GM21360 (cell line): ENCODE results near the gene NDUFA8.

Source experiments
- ATAC-seq: cut with Tn5 transposase; IDR thresholded peaks from one replicate; pipeline ENCODE4 v1.9.1; 2021; ENCODE audit warnings: mild to moderate bottlenecking, moderate library complexity; ENCODE audit not compliant: unreplicated experiment

Gene NDUFA8

DNA sequence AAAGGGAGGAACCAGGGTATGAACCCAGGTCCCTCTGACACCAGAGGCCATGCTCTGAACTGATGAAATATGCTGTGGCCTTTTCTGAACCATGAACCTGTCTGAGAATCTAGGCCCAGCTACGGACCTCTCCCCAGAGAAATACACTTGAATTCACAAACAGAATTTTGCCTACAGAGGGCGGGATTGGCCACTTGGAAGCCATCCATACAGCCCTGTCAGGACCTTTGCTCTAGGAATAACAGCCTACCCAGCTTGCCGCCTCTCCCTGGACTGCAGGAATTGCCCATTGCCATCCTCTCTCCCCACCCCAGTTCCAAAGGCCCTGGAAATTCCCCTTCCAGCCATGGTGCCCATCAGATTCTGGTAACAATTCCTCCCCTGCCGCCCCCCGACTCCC lies 26.7 kb upstream of the NDUFA8 start:
- ATAC-seq = no peak

DNA sequence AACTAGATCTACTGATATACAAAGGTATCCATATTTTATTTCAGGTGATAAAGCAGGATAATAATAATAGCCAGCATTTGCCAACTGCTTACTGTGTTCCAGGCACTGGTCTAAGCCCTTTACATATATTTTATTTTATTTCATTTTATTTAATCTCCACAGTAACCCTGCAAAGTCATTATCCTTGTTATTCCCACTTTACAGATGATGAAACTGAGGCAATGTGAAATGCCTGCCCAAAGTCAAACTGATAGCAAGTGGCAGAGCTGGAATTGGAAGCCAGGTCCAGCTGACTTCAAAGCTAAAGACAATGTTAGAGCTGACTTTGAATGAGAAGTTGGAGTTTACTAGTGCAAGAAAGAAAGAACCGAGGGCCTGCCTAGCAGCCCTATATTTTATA lies 25.0 kb upstream of the NDUFA8 start:
- no peak for ATAC-seq

DNA sequence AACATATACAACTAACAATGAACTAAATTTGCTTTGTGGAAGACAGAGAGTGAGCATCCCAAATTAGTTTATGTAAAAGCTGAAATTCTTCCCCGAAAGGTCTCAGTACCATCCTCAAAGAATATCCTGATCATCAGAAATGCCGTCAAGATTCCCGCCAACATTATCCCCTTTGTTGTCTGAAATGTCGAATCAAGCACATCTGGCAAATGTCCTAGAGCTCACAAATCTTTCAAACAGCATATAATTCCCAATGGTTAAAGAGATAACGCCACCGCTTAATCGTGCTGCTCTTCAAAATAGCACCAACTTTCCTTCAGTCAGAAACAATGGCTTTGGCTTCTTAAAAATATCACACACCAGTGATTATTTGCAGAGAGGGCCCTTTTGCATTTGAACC lies 23.9 kb upstream of the NDUFA8 start:
- ATAC-seq = no peak

DNA sequence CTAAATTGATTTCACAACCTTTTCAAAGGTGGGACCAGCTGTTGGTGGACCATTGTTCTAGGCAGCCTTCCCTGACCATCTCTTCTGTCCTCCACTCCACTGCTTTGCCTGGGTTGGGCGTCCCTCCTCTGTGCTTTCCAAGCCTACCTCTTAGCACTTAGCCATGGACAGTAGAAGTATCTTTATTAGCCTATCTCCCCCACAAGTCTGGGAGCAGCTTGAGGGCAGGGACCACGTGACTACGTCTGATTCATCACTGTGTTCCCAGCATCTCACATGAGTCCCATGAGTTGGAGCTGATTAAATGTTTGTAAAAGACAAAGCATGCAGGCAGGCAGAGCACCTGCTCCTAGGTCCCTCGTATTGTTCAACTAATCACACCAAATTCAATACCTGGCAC lies 21.1 kb upstream of the NDUFA8 start:
- no peak for ATAC-seq

DNA sequence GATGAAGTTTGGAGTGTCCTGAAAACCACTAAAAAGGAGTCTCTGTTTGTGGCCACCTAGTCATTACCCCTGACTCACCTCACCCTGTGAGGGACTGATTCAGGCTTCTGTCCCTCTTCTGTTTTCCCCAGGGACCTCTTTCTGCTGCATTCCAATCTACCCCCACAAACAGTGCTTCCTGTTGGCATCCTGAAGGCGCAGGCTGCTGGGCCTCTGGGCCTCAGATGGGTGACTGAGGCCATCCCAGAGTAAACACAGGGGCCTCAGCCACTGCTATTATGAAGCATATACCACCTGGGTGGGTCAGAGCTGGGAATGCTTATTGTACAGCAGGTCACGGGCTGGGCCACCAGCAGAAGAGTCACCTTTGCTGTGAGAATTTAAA lies 20.1 kb upstream of the NDUFA8 start:
- no peak for ATAC-seq

DNA sequence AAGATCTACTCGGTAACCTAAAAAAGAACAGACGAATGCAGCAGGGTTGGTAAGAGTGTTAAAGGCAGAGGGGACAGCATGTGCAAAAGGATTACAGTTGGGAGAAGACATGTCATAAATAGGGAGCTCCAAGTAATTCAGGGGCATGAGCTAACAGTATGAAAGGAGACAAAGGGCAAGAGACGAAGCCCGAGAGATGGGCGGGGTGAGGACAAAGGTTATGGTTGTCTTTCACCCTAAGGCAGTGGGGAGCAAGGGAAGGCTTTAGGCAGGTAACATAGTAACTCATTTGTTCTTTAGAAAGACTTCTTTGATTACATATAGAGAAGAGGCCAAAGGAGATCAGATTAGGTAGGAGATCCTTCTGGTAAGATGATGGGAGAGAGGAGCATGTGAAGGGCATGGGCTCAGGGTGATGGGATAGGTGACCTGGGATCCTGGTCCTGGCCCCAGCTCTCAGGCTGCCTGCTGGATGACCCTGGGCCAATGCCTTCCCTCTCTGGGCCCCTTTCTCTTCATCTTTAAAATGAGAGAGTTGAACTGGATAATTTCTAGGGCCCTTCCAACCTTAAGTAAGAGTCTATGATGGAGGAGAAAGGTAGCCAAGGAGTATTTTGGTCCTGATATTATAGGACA lies 19.6 kb upstream of the NDUFA8 start:
- ATAC-seq = no peak

DNA sequence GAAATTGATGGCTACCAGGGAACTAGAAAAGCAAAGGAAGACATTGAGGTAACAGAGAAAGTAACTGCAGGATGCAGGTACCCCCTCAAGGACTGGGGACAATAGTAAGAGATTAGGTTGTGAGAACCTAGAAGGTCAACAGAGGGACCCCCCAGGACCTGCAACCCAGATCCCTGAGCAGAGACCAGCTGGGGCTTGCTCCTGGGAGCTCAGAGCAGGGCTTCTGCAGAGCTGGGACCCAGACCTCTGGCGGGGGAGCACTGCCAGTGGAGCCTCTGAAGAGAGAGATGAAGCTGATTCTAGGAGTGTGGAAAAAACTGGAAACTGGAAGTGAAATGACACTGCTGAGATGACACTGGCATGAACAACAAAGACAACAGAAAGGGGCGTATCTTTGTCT lies 17.3 kb upstream of the NDUFA8 start:
- ATAC-seq = no peak

DNA sequence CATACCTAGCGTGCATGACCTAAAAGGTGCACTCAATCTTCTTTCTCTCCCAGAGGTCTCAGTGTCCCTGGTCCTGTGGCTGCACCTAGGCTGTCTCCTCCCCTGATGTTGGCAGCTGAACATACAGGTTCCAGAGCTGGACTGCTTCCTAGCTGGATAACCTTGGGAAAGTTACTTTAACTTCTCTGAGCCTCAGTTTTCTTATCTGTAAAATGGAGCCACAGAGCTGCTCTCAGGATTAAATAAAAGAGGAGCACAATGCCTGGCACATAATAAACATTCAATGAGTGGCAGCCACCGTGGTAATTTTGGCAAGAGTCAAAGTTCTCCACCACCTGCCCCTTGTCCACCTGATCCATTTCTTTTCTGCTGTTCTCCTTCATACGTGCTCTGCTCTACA lies 14.1 kb upstream of the NDUFA8 start:
- ATAC-seq = no peak

DNA sequence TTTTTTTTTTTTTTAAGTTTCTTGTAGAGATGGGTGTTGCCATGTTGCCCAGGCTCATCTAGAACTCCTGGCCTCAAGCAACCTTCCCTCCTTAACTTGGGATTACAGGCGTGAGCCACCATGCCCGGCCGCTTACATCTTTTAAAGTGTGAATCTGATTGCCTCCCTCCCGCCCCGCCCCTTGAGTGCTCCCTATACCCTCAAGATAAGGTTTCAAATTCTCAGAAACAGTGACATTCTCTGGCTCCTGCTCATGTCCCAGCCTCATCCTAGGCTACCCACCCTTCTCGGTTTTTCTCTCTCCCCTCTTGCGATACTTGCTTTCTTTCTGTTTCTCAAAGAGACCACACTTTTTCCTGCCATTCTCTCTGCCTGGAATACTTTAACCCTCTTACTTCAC lies 12.6 kb upstream of the NDUFA8 start:
- ATAC-seq = no peak

DNA sequence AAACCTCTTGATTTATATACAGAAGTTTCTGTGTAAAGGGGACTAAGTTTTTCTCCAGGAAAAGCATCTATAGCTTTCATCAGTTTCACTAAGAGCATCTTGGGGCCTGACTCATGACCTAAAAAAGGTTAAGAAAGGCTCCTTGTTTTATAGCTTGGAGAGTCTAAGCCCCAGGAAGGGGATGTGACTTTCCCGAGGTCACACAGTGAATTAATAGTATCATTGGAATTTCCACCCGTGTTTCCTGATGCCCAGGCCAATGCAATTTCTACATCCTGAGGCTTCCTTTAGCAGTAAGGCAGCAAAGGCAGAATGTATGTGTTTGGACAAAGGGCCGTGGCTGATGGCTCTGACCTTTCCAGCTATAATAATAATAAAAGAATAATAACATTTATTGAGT lies 8.8 kb upstream of the NDUFA8 start:
- no peak for ATAC-seq

DNA sequence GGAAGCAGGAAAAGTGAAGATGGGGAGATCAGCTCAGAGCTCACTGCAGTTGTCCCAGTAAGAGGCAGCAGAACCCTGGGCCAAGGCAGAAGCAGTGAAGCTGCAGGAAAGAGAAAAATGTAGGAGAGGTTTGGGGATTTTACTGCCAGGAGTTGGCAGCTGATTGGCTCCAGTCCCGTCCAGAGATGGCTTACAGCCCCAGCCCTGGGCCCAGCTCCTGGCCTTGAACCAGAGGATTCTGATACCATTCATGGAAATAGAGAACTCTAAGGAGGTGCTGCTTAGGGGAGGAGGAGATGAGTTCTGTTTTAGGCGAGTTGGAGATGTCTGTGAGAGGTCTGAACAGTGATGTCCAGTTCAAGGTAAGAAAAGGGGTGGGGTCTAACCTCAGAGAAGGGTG lies 4.7 kb upstream of the NDUFA8 start:
- no peak for ATAC-seq

DNA sequence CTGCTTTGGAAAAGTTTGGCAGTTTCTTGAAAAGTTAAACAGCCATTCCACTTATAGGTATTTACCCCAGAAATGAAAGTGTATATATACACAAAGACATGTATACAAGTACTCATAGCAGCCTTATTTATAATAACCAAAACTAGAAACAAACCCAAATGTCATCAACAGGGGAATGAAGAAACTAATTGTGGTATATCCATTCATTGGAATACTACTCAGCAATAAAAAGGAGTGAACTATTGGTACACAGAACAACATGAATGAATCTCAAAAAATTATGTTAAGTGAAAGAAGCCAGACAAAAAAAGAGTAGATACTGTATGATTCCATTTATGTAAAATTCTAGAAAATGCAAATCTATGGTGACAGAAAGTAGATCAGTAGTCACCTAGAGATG lies 2.8 kb upstream of the NDUFA8 start:
- ATAC-seq = no peak

DNA sequence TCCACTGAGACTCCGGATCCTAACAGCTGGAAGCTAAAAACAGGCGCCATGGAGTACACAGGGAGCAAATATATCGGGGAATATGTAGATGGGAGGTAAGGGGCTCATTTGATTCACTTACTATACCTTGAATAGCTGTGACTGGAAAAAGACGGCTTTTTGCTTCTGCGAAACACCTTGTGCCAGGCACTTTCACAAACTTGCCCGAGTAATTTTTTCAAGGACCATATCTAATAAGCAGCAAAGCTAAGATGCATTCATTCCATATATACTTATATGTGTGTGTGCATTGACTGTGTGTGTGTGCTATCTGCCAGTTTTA lies 307 bp upstream of the NDUFA8 start:
- ATAC-seq = no peak

DNA sequence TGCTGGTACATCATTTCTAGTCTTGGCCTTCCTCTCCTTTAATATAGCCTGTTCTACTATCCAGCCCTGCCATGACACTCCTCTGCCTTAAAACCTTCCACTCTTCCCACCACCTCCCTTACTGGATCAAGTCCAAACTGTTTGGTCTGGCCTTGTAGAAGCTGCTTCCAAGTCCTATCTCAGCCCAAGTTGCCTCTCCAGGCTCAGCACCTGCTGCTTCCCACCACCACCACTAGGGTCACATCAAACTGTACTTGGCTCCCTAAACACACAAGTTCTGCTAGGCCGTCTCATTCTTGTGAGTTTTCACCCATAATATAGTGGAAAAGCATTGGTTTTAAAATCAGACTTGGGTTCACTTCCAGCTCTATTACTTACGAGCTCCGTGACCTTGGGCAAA lies 1.4 kb downstream of the NDUFA8 start:
- no peak for ATAC-seq

DNA sequence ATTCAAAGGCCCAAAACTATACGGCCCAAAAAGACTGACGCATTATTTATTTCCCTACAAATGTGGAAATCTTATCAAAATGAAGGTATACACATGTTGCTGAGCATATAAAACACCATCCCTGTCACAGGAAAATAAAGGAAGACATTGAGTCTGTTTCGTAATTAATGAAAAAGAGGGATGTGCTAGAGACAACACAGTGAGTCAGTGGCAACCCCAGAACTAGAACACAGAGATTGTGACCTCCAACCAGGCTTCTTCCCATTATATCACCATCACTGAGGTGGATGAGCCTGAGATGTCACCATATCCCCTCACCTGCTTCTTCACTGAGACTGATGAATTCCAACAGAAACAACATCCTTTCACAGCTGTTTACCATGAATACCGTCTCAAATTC lies 3.8 kb downstream of the NDUFA8 start:
- no peak for ATAC-seq

DNA sequence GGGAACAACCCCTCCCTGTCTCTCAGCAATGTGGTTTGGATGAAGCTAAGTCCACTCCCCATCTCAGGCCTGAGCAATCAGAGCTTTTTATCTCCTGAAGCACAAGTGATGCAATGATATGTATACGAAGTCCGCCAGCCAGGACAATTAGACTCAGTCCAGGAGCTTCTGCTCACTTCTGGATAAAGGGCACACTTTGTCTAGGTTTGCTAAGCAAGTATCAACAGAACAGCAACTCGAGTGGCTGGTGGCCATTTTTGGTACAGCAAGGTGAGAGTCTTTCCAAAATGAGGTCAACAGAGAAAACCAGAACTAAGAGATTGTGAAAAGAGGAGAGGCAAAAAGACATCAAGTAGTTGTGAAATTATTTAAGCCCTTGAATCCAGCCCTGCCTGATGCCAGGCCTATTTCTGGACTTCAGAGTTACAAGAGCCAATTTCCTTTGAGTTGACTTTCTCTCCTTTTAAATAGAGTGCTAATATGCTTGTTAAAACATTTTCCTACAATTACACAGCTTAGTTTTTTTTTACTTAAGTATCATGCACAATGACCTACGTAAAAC lies 8.2 kb downstream of the NDUFA8 start:
- no peak for ATAC-seq

DNA sequence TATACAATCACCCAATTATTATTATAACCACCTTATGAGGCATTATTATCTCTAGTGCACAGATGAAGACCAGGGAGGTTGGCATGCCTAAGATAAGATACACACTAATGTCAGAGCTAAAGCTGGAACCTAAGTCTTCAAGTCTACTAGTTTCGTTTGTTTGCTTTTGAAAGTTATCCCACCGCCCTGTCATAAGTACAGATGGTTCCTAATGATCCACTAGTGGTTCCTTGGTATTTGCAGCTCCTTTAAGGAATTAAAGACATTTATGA lies 14.1 kb downstream of the NDUFA8 start:
- no peak for ATAC-seq

DNA sequence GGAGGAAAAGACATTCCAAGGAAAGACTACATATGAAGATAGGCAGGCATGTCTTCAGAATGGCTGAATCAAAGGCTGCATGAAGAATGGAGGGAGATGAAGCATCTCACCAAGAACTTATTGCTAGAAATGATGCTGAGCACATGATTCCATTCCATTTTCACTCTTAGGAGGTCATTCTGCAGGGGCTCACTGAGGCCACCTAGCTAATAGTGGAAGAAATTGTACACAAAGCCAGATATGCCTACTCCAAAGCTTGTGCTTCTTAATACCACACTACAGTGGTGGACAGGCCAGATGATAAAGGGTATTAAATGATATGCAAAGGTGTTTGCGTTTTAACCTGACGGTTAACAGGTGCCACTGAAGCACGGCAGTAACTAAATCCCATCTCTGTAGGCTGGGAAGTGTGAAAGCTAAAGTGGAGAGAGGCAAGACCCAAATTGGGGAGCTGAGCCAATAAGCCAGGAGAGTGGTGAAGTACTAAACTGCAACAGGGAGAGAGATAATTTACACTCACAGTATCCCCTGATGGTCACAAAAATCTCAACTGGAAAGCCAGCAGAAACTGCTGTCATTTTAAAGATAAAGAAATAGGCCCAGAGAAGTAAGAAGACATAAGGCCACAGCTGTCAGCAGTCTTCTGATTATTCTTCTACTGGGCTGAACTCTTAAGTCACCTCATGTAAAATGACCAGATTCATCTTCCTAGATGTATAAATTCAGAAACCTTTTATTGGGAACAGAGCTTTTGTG lies 14.6 kb downstream of the NDUFA8 start:
- no peak for ATAC-seq

DNA sequence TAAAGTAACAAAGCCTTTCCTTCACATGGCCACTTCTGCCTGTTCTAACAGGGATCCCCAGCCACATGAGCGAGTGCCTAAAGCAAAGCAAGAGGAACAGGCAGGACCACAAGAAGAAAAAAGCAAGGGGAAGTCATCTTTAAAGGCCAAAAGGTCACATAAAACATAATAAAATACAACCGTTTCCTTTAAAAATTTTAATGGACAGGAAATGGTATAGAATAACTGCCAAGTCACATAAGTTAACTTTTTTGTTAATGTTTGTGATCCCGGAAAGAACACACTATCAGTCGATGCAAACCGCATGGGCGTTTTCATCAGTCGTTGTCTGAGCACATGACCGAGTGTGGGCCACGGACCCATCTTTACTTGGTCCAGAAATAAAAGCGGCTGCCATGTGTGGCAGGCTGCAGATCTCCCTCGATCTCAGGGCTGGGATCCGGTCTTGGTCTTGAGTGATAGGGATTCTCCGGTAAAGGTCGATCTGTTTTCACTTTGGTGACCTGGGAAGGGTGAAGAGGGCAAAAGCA lies 15.6 kb downstream of the NDUFA8 start:
- no peak for ATAC-seq

DNA sequence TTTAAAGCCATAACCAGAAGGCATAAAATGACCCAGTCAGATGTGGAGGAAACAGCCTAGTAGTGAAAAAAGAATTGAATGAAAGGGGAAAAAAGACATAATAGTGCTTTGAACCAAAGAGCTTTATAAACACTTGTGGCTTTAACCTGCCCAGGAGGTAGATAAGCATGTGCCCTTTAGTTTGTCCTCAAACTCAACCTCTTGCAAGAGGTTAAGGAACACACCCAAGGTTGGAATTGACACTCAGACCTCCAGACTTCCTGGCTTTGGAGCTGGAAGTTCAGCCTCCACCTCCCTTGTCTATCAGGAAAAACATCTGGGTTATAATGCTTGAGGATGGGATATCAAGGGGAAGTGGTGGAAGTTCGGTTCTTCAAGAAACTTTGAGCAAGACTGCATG lies 16.3 kb downstream of the NDUFA8 start:
- ATAC-seq = no peak

DNA sequence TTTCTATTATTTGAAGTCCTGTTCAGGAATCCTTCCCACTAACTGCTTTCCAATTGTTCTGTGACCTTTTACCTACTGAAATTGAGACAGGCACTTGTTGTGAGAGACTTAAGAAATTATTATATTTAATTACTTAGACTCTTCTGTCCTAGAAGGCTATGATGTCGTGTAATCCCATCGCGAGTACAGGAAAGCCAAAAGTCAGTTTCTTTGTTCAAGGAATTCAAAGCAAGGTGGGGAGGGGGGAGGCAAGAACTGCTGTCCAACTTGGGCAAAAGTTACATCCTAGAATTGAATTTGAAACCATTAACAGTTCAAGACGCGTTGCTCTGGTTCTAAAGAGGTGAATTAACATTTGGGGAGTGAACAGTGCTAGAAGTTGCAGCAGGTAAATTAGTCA lies 17.9 kb downstream of the NDUFA8 start:
- no peak for ATAC-seq

DNA sequence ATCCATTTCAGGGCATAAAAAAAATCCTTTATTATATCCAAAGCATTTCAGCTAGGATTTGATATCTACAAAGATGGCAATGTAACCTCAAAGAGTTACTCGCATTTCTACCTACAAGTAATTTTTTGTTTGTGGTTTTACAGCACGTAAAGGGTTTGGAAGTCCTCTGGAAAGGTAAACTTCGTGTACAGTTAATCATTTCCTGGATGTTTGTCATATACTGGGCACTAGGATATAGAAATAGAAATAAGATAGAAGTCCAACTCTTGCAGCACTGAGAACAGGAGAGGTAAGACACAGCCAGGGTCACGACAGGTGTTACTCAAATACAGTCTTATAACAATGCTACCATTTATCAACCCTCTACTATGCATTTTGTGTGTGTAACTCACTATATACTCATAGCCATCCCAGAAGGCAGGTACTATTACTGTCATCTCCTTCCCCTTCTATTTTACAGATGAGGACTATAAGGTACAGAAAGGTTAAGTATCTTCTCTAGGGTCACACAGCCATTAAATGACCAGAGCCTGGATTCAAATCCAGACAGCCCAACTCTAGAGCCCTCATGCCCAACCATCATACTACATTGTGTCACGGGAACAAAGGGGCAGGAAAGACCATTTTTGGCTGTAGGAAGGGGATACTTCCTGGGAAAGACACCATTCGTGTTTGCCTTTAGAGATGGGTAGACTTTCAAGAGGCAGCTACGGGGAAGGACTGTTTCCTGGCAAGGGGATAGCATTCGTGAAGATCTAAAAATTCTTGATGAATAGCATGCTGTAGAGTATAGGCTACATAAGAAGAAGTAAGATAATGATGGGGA lies 19.0 kb downstream of the NDUFA8 start:
- no peak for ATAC-seq
